H1 (cell line): ENCODE data around the gene SLC35G2. TPM values are rescaled to one million over a fixed set of nuclear protein-coding genes. Genes with fewer than 3 reads are reported as not detected.

Experiments used
- CTCF ChIA-PET: fragments of 300-600 bp; sonication (Branson Sonifier 250); formaldehyde crosslinking; loops from one replicate; lab custom pipeline; 2021; ENCODE audit not compliant: partially characterized antibody; lab: Charles Lee
- POLR2A ChIA-PET: fragments of 300-600 bp; sonication (Branson Sonifier 250); formaldehyde crosslinking; loops from one replicate; lab custom pipeline; 2021; ENCODE audit warnings: inconsistent platforms; ENCODE audit not compliant: partially characterized antibody; lab: Charles Lee
- DNase-seq, 2 experiments: peaks; one replicate each; pipeline versions ENCODE4 v3.0.0 to v3.0.0-alpha.2; 2010 to 2022; ENCODE audit warnings: low spot score in 2 of 2, low read depth in 1 of 2, mixed read lengths in 1 of 2
- FAIRE-seq: peaks from 2 replicates; lab custom pipeline; 2011; peaks lifted over from hg19 to GRCh38; lab: Jason Lieb, UNC
- H2AFZ ChIP-seq: 2 replicates; pipeline ENCODE4 v1.8.1; 2012; ENCODE audit warnings: low read length, inconsistent platforms
- H2AK5ac ChIP-seq: 2 replicates; pipeline ENCODE4 v1.6.1; 2013; ENCODE audit warnings: low read depth, low read length
- H2BK120ac ChIP-seq: replicated peaks from 2 replicates; pipeline ENCODE3; 2013; ENCODE audit warnings: low read depth, low read length, inconsistent platforms
- H2BK12ac ChIP-seq: 2 replicates; pipeline ENCODE4 v1.6.1; 2013; ENCODE audit warnings: low read depth, low read length
- H2BK15ac ChIP-seq: 2 replicates; pipeline ENCODE4 v1.6.1; 2013; ENCODE audit warnings: low read length
- H2BK20ac ChIP-seq: 2 replicates; pipeline ENCODE4 v1.6.1; 2013; ENCODE audit warnings: low read length
- H2BK5ac ChIP-seq: 2 replicates; pipeline ENCODE4 v1.6.1; 2013; ENCODE audit warnings: low read depth, low read length
- H3K14ac ChIP-seq: 2 replicates; pipeline ENCODE4 v1.6.1; 2013; ENCODE audit warnings: inconsistent platforms; ENCODE audit not compliant: insufficient read length
- H3K18ac ChIP-seq: 2 replicates; pipeline ENCODE4 v1.6.1; 2013; ENCODE audit warnings: low read length; ENCODE audit errors: extremely low read depth
- H3K23ac ChIP-seq: 2 replicates; pipeline ENCODE4 v1.6.1; 2013; ENCODE audit warnings: inconsistent platforms; ENCODE audit not compliant: insufficient read length
- H3K23me2 ChIP-seq: 2 replicates; pipeline ENCODE4 v1.6.1; 2013; ENCODE audit warnings: low read depth, low read length
- H3K27ac ChIP-seq: 2 replicates; pipeline ENCODE4 v1.6.1; 2011; ENCODE audit warnings: low read depth, low read length, inconsistent platforms
- H3K27me3 ChIP-seq, 4 experiments: replicated peaks in 1 of 4; 1 replicate in 1 of 4; 2 replicates in 3 of 4; pipeline versions ENCODE4 v1.6.1 to v1.8.1; 2011 to 2013; ENCODE audit warnings: low read length in 3 of 4, mild to moderate bottlenecking in 3 of 4, inconsistent platforms in 2 of 4, mixed read lengths in 2 of 4, moderate library complexity in 1 of 4; ENCODE audit not compliant: control insufficient read depth in 3 of 4, insufficient read depth in 3 of 4; ENCODE audit errors: extremely low read depth in 1 of 4
- H3K36me3 ChIP-seq, 4 experiments: 2 replicates each; pipeline versions ENCODE4 v1.6.1 to v1.8.1; 2011 to 2013; ENCODE audit warnings: mild to moderate bottlenecking in 4 of 4, low read length in 3 of 4, moderate library complexity in 2 of 4, control low read depth in 1 of 4, inconsistent platforms in 1 of 4; ENCODE audit not compliant: insufficient read depth in 4 of 4, control insufficient read depth in 2 of 4
- H3K4ac ChIP-seq: replicated peaks from 2 replicates; pipeline ENCODE3; 2013; ENCODE audit warnings: low read length, low read depth, mixed read lengths, inconsistent platforms; ENCODE audit not compliant: insufficient read length
- H3K4me1 ChIP-seq, 4 experiments: replicated peaks in 1 of 4; 1 replicate in 1 of 4; 2 replicates in 3 of 4; pipeline versions ENCODE4 v1.6.1 to v1.8.1; 2011 to 2013; ENCODE audit warnings: low read length in 3 of 4, inconsistent platforms in 2 of 4, mixed read lengths in 1 of 4; ENCODE audit not compliant: insufficient read depth in 4 of 4, control insufficient read depth in 3 of 4
- H3K4me2 ChIP-seq, 2 experiments: 2 replicates each; pipeline versions ENCODE4 v1.6.1 to v1.8.1; 2011 to 2013; ENCODE audit warnings: low read depth in 2 of 2, low read length in 2 of 2, control low read depth in 1 of 2, inconsistent platforms in 1 of 2, mild to moderate bottlenecking in 1 of 2; ENCODE audit not compliant: insufficient read depth in 1 of 2
- H3K4me3 ChIP-seq, 4 experiments: fragments of 200-600, 300-600 bp in 1 of 4; sonication (generic), shearing (Covaris generic), sonication (Bioruptor Twin) in 1 of 4; 2 replicates each; pipeline versions ENCODE4 v1.5.1 to v1.8.1; 2011 to 2016; ENCODE audit warnings: low read length in 4 of 4, low read depth in 3 of 4, control low read depth in 2 of 4, inconsistent platforms in 2 of 4, mild to moderate bottlenecking in 2 of 4, mixed read lengths in 1 of 4, moderate library complexity in 1 of 4; ENCODE audit not compliant: insufficient read depth in 2 of 4; ENCODE audit errors: extremely low read depth in 1 of 4
- H3K56ac ChIP-seq: replicated peaks from 2 replicates; pipeline ENCODE3; 2013; ENCODE audit warnings: low read depth, mild to moderate bottlenecking, mixed read lengths, low read length, inconsistent platforms; ENCODE audit not compliant: insufficient read length
- H3K79me1 ChIP-seq: 2 replicates; pipeline ENCODE4 v1.6.1; 2013; ENCODE audit warnings: low read depth, low read length, control low read depth
- H3K79me2 ChIP-seq, 2 experiments: 2 replicates each; pipeline versions ENCODE4 v1.6.1 to v1.8.1; 2012 to 2013; ENCODE audit warnings: low read length in 2 of 2, mild to moderate bottlenecking in 2 of 2, inconsistent platforms in 1 of 2; ENCODE audit not compliant: insufficient read depth in 2 of 2, control insufficient read depth in 1 of 2
- H3K9ac ChIP-seq, 4 experiments: replicated peaks in 1 of 4; 1 replicate in 1 of 4; 2 replicates in 3 of 4; pipeline versions ENCODE4 v1.6.1 to v1.8.1; 2011 to 2013; ENCODE audit warnings: low read depth in 3 of 4, low read length in 3 of 4, control low read depth in 2 of 4, mild to moderate bottlenecking in 2 of 4, moderate library complexity in 2 of 4, inconsistent platforms in 1 of 4; ENCODE audit errors: extremely low read depth in 1 of 4
- H3K9me3 ChIP-seq, 2 experiments: 2 replicates each; pipeline versions ENCODE4 v1.6.1 to v1.8.1; 2012 to 2013; ENCODE audit warnings: mild to moderate bottlenecking in 2 of 2, moderate library complexity in 2 of 2, control low read depth in 1 of 2, inconsistent platforms in 1 of 2, low read depth in 1 of 2, low read length in 1 of 2, mixed read lengths in 1 of 2; ENCODE audit not compliant: insufficient read depth in 2 of 2
- H4K20me1 ChIP-seq, 2 experiments: replicated peaks in 1 of 2; 2 replicates each; pipeline versions ENCODE3 to v1.8.1; 2011 to 2013; ENCODE audit warnings: inconsistent platforms in 2 of 2, low read length in 2 of 2, mild to moderate bottlenecking in 1 of 2; ENCODE audit not compliant: insufficient read depth in 2 of 2, control insufficient read depth in 1 of 2
- H4K5ac ChIP-seq: 2 replicates; pipeline ENCODE4 v1.6.1; 2013; ENCODE audit warnings: low read length, low read depth, mixed read lengths, inconsistent platforms; ENCODE audit not compliant: insufficient read length
- H4K8ac ChIP-seq: 2 replicates; pipeline ENCODE4 v1.8.0; 2013; ENCODE audit warnings: mild to moderate bottlenecking, moderate library complexity, low read length, inconsistent platforms; ENCODE audit not compliant: insufficient read depth; ENCODE audit errors: extremely low read depth
- H4K91ac ChIP-seq: replicated peaks from 2 replicates; pipeline ENCODE3; 2013; ENCODE audit warnings: low read length, mixed read lengths, inconsistent platforms; ENCODE audit not compliant: insufficient read length
- BACH1 ChIP-seq: IDR thresholded peaks from 2 replicates; pipeline ENCODE4 v1.6.1; 2012; ENCODE audit warnings: low read length, improper control_type of control experiment
- GABPA ChIP-seq: IDR thresholded peaks from 2 replicates; pipeline ENCODE4 v1.6.1; 2011; ENCODE audit warnings: mild to moderate bottlenecking, low read length, moderate library complexity, borderline replicate concordance; ENCODE audit not compliant: insufficient read depth
- KDM5A ChIP-seq: fragments of 200-600 bp; IDR thresholded peaks from 2 replicates; pipeline ENCODE4 v1.7.1; 2012; ENCODE audit warnings: mild to moderate bottlenecking, low read length, inconsistent platforms, mixed read lengths
- POLR2AphosphoS5 ChIP-seq: IDR thresholded peaks from 2 replicates; pipeline ENCODE4 v1.6.1; 2011; ENCODE audit warnings: low read depth, low read length
- RAD21 ChIP-seq, 2 experiments: IDR thresholded peaks in 1 of 2; conservative IDR thresholded peaks in 1 of 2; 2 replicates each; pipeline ENCODE4 v1.6.1; 2011; ENCODE audit warnings: low read depth in 2 of 2, low read length in 2 of 2, improper control_type of control experiment in 1 of 2, inconsistent platforms in 1 of 2, mild to moderate bottlenecking in 1 of 2, moderate library complexity in 1 of 2
- SUZ12 ChIP-seq: fragments of 200-600 bp; sonication (generic); IDR thresholded peaks from 2 replicates; pipeline ENCODE4 v1.6.1; 2012; ENCODE audit warnings: mild to moderate bottlenecking, inconsistent platforms, low read length, moderate library complexity, mixed read lengths
- WGBS, 2 experiments: shearing (Covaris generic) in 1 of 2; methylation state at CpG; one replicate each; pipeline versions ENCODE4 v1.1.6 to v1.1.7; 2013 to 2015; ENCODE audit warnings: low lambda C conversion rate in 2 of 2, mixed read lengths in 2 of 2, inconsistent platforms in 1 of 2, low coverage in 1 of 2, missing lambda C conversion rate in 1 of 2; ENCODE audit not compliant: insufficient replicate concordance in 2 of 2, insufficient coverage in 1 of 2, insufficient read length in 1 of 2; ENCODE audit errors: extremely low coverage in 1 of 2, missing lambda C conversion rate in 1 of 2; 5-methylcytosine and 5-hydroxymethylcytosine counted together
- polyA plus RNA-seq, 7 experiments: library from polyadenylated mRNA; depleted of rRNA in 3 of 7; stranded (reverse) in 5 of 7; unstranded in 2 of 7; fragments of >200 nt in 5 of 7; fragments of 200-250 nt in 2 of 7; gene quantifications; 1 replicate in 5 of 7; 2 replicates in 1 of 7; 4 replicates in 1 of 7; pipeline versions ENCODE4 v1.2.1 to v1.2.3, GENCODE V29; 2011 to 2013; ENCODE audit warnings: missing spikeins in 2 of 7, mixed read lengths in 2 of 7
- total RNA-seq: library from RNA; stranded (reverse); fragmentation: NEBNext Ultra II Directional; extraction: Animal tissue kit (Norgen Biotek cat#: 25700); gene quantifications from 2 replicates; pipeline ENCODE4 v1.2.1, GENCODE V29; 2021
- TF ChIP-seq, protein P1 (sequence below): IDR thresholded peaks from 2 replicates; pipeline ENCODE4 v1.6.1; 2012; ENCODE audit warnings: inconsistent platforms

The SLC35G2 gene
- total and polyA plus RNA-seq, 2 of the 8 experiments (the other 6 are each of a cell fraction or from before 2014, with no cell fraction given) = 5.2 to 6.4 TPM

DNA sequence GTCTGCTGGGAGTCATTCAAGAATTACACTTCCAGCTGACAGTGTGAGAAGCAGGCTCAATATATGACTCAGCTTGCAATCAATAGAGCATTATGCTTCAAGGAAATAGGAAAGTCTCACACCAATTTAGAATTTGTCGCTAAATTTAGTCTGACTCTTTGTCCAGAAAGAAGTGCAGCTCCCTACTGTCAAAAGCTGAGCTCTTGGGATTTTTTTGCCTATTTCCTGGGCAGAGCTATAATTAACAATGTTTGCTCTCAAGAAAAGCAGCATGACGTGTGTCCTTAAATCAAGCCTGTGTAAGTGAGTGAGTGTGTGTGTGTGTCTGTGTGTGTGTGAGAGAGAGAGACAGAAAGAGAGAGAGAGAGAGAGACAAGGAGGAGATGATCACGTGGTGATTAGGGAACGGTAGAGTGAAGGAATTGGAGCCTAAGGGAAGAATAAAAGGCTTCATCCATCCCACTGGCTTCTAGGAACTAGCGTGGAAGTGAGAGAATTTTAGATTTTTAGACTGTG lies 16.4 kb upstream of the SLC35G2 start:
- no peak overlapping the region for H2BK20ac ChIP-seq
- FAIRE-seq (no peak), DNase-seq (no peak)
- no peak overlapping the region for H3K4me2 ChIP-seq
- H3K14ac ChIP-seq = no peak overlapping the region
- no peaks in the 10 kb centered on the region for H3K36me3 ChIP-seq
- H3K23ac ChIP-seq = no peak overlapping the region
- TF ChIP-seq KDM5A (no peak), BACH1 (no peak), RAD21 (IDR thresholded peaks at IDR 0.05 in 1 of 2, conservative IDR thresholded peaks at IDR 0.05 in 1 of 2; ENCODE audit: low read depth in 2 of 2, low read length in 2 of 2) (no peak), POLR2AphosphoS5 (no peak), GABPA (no peak), SUZ12 (no peak)
- TF ChIP-seq, protein P1, sequence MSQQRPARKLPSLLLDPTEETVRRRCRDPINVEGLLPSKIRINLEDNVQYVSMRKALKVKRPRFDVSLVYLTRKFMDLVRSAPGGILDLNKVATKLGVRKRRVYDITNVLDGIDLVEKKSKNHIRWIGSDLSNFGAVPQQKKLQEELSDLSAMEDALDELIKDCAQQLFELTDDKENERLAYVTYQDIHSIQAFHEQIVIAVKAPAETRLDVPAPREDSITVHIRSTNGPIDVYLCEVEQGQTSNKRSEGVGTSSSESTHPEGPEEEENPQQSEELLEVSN = no peak
- ChIA-PET CTCF (interaction anchor here (0.7 kb wide), 1 partner anchor 965 kb away, joined by 3 read pairs; no protein-coding TSS in a partner anchor), POLR2A (interaction anchor here (0.6 kb wide), 1 partner anchor 492 kb away, joined by 3 read pairs; no protein-coding TSS in a partner anchor)
- no peak overlapping the region for H3K18ac ChIP-seq
- H3K79me1 ChIP-seq = no peaks in the 10 kb centered on the region
- no peak overlapping the region for H4K5ac ChIP-seq
- no peak overlapping the region for H2BK120ac ChIP-seq
- H4K91ac ChIP-seq = no peak overlapping the region
- no peaks in the 10 kb centered on the region for H3K27me3 ChIP-seq
- H2BK15ac ChIP-seq = no peak overlapping the region
- H3K4ac ChIP-seq = no peak overlapping the region
- peaks cover 0 to 3% (median 0%) of the 10 kb centered on the region in 4 experiments; a peak in 1 of 7 replicates for H3K4me1 ChIP-seq
- H3K9ac ChIP-seq = no peak overlapping the region
- no peak overlapping the region for H4K8ac ChIP-seq
- H3K27ac ChIP-seq = no peak overlapping the region
- 76% methylated on average over 5 of the region's 5 CpGs; no CpG with 5 or more reads in 1 of the 2 experiments for WGBS, 2 experiments
- no peak overlapping the region for H2BK12ac ChIP-seq
- H3K4me3 ChIP-seq = no peak overlapping the region
- H2AK5ac ChIP-seq = no peak overlapping the region
- H3K9me3 ChIP-seq = no peaks in the 10 kb centered on the region
- H3K56ac ChIP-seq = no peak overlapping the region
- H3K79me2 ChIP-seq = no peaks in the 10 kb centered on the region
- H2AFZ ChIP-seq = no peak overlapping the region
- no peak overlapping the region for H2BK5ac ChIP-seq
- H4K20me1 ChIP-seq = no peaks in the 10 kb centered on the region
- H3K23me2 ChIP-seq = no peaks in the 10 kb centered on the region; the same call in 1 of the 2 replicates
